ENCODE data around the gene SGSH. TPM values are rescaled to one million over a fixed set of nuclear protein-coding genes. Genes with fewer than 3 reads are reported as not detected.

Gene SGSH
- total RNA-seq, 1 donor, result 15.9 TPM

GRCh38 chr17:80252871-80253270, 32.7 kb upstream of the SGSH start:
- no peak overlapping the region for H3K4me3 ChIP-seq (ENCODE audit: insufficient read depth, low read length)
- H3K27me3 ChIP-seq (ENCODE audit: insufficient read depth, low read length), result no peaks in the 10 kb centered on the region
- TF ChIP-seq CTCF (IDR thresholded peaks at IDR 0.05; ENCODE audit: extremely low read depth, low read depth, low read length), result peak; percentile 12
- no peak overlapping the region for H3K27ac ChIP-seq (ENCODE audit: low read depth, low read length)
- H3K9me3 ChIP-seq (ENCODE audit: low read depth, low read length), result no peaks in the 10 kb centered on the region
- H2AFZ ChIP-seq (ENCODE audit: low read length), result no peak overlapping the region
- no peaks in the 10 kb centered on the region for H3K79me2 ChIP-seq (ENCODE audit: insufficient read depth, low read length)
- H4K20me1 ChIP-seq (ENCODE audit: insufficient read depth, low read length), result no peaks in the 10 kb centered on the region
- H3K4me1 ChIP-seq (ENCODE audit: insufficient read depth, low read length), result peaks cover 15% of the 10 kb centered on the region
- no peaks in the 10 kb centered on the region for H3K36me3 ChIP-seq (ENCODE audit: insufficient read depth, low read length)
- DNase-seq (ENCODE audit: insufficient read length, low spot score, missing footprints), result peak; percentile 76
- no peak overlapping the region for H3K4me2 ChIP-seq (ENCODE audit: insufficient read depth, low read length)

GRCh38 chr17:80251966-80252365, 31.8 kb upstream of the SGSH start:
- no peaks in the 10 kb centered on the region for H3K79me2 ChIP-seq (ENCODE audit: insufficient read depth, low read length)
- H2AFZ ChIP-seq (ENCODE audit: low read length), result no peak overlapping the region
- no peaks in the 10 kb centered on the region for H3K27me3 ChIP-seq (ENCODE audit: insufficient read depth, low read length)
- no peaks in the 10 kb centered on the region for H3K9me3 ChIP-seq (ENCODE audit: low read depth, low read length)
- no peaks in the 10 kb centered on the region for H3K36me3 ChIP-seq (ENCODE audit: insufficient read depth, low read length)
- H3K27ac ChIP-seq (ENCODE audit: low read depth, low read length), result no peak overlapping the region
- peaks cover 15% of the 10 kb centered on the region for H3K4me1 ChIP-seq (ENCODE audit: insufficient read depth, low read length)
- no peak for TF ChIP-seq CTCF (IDR thresholded peaks at IDR 0.05; ENCODE audit: extremely low read depth, low read depth, low read length)
- no peaks in the 10 kb centered on the region for H4K20me1 ChIP-seq (ENCODE audit: insufficient read depth, low read length)
- DNase-seq (ENCODE audit: insufficient read length, low spot score, missing footprints), result no peak
- no peak overlapping the region for H3K4me2 ChIP-seq (ENCODE audit: insufficient read depth, low read length)
- no peak overlapping the region for H3K4me3 ChIP-seq (ENCODE audit: insufficient read depth, low read length)

GRCh38 chr17:80248894-80249710, 29.0 kb upstream of the SGSH start:
- Histone ChIP-seq H3K79me2 (ENCODE audit: insufficient read depth, low read length) (no peaks in the 10 kb centered on the region), H3K27ac (ENCODE audit: low read depth, low read length) (no peak overlapping the region), H3K4me2 (ENCODE audit: insufficient read depth, low read length) (no peak overlapping the region), H3K27me3 (ENCODE audit: insufficient read depth, low read length) (no peaks in the 10 kb centered on the region), H3K4me3 (ENCODE audit: insufficient read depth, low read length) (no peak overlapping the region), H2AFZ (ENCODE audit: low read length) (no peak overlapping the region), H3K4me1 (ENCODE audit: insufficient read depth, low read length) (peaks cover under 1% of the 10 kb centered on the region), H4K20me1 (ENCODE audit: insufficient read depth, low read length) (no peaks in the 10 kb centered on the region), H3K36me3 (ENCODE audit: insufficient read depth, low read length) (no peaks in the 10 kb centered on the region), H3K9me3 (ENCODE audit: low read depth, low read length) (no peaks in the 10 kb centered on the region)
- TF ChIP-seq CTCF (IDR thresholded peaks at IDR 0.05; ENCODE audit: extremely low read depth, low read depth, low read length), result no peak
- peak; percentile 50 for DNase-seq (ENCODE audit: insufficient read length, low spot score, missing footprints)

- no peak overlapping the region for H3K4me3 ChIP-seq (ENCODE audit: insufficient read depth, low read length)
- no peaks in the 10 kb centered on the region for H3K36me3 ChIP-seq (ENCODE audit: insufficient read depth, low read length)
- peak; percentile 78 for DNase-seq (ENCODE audit: insufficient read length, low spot score, missing footprints)
- no peaks in the 10 kb centered on the region for H3K4me1 ChIP-seq (ENCODE audit: insufficient read depth, low read length)
- no peak for TF ChIP-seq CTCF (IDR thresholded peaks at IDR 0.05; ENCODE audit: extremely low read depth, low read depth, low read length)
- H2AFZ ChIP-seq (ENCODE audit: low read length), result no peak overlapping the region
- H3K4me2 ChIP-seq (ENCODE audit: insufficient read depth, low read length), result no peak overlapping the region
- H3K79me2 ChIP-seq (ENCODE audit: insufficient read depth, low read length), result no peaks in the 10 kb centered on the region
- H3K27me3 ChIP-seq (ENCODE audit: insufficient read depth, low read length), result no peaks in the 10 kb centered on the region
- no peaks in the 10 kb centered on the region for H4K20me1 ChIP-seq (ENCODE audit: insufficient read depth, low read length)
- H3K27ac ChIP-seq (ENCODE audit: low read depth, low read length), result no peak overlapping the region
- H3K9me3 ChIP-seq (ENCODE audit: low read depth, low read length), result no peaks in the 10 kb centered on the region
These were observed 28.1 kb upstream of the SGSH start for GRCh38 chr17:80248001-80248893.

All from osteoblast (primary cell).